ENCODE data around the gene XYLT1. TPM values are rescaled to one million over a fixed set of nuclear protein-coding genes. Genes with fewer than 3 reads are reported as not detected.

XYLT1 gene
- total RNA-seq, 2 donors from 2014 or later, result 15.0 to 18.3 TPM

- Histone ChIP-seq H3K9ac (ENCODE audit: low read depth in 2 of 2, low read length in 2 of 2) (no peak overlapping the region), H3K27ac (no peak overlapping the region), H3K9me3 (no peaks in the 10 kb centered on the region), H3K27me3 (no peaks in the 10 kb centered on the region), H3K4me3 (no peak overlapping the region), H3K36me3 (no peaks in the 10 kb centered on the region), H3K4me1 (no peaks in the 10 kb centered on the region)
- TF ChIP-seq CTCF (IDR thresholded peaks at IDR 0.05), result no peak
- intact Hi-C loops (cut with DNase I), result no loop called here
- DNase-seq, result no peak
These were observed 340.8 kb downstream of the XYLT1 start for GRCh38 chr16:17129971-17130370.

GRCh38 chr16:17128791-17129190 is 342.0 kb downstream of the XYLT1 start:
- intact Hi-C loops (cut with DNase I), result no loop called here
- Histone ChIP-seq H3K9me3 (no peaks in the 10 kb centered on the region), H3K4me3 (no peak overlapping the region), H3K9ac (ENCODE audit: low read depth in 2 of 2, low read length in 2 of 2) (no peak overlapping the region), H3K27me3 (no peaks in the 10 kb centered on the region), H3K27ac (no peak overlapping the region), H3K4me1 (no peaks in the 10 kb centered on the region), H3K36me3 (no peaks in the 10 kb centered on the region)
- no peak for DNase-seq
- TF ChIP-seq CTCF (IDR thresholded peaks at IDR 0.05), result no peak

GRCh38 chr16:17126156-17126555 is 344.6 kb downstream of the XYLT1 start:
- H3K9ac ChIP-seq (ENCODE audit: low read depth in 2 of 2, low read length in 2 of 2), result no peak overlapping the region
- TF ChIP-seq CTCF (IDR thresholded peaks at IDR 0.05), result no peak
- H3K4me3 ChIP-seq, result no peak overlapping the region
- no peaks in the 10 kb centered on the region for H3K27me3 ChIP-seq
- no peak for DNase-seq
- H3K4me1 ChIP-seq, result no peaks in the 10 kb centered on the region
- intact Hi-C loops (cut with DNase I), result no loop called here
- no peaks in the 10 kb centered on the region for H3K9me3 ChIP-seq
- H3K27ac ChIP-seq, result no peak overlapping the region
- H3K36me3 ChIP-seq, result no peaks in the 10 kb centered on the region

- intact Hi-C loops (cut with DNase I), result no loop called here
- no peaks in the 10 kb centered on the region for H3K27me3 ChIP-seq
- no peaks in the 10 kb centered on the region for H3K9me3 ChIP-seq
- H3K27ac ChIP-seq, result no peak overlapping the region
- H3K4me1 ChIP-seq, result no peaks in the 10 kb centered on the region
- no peak overlapping the region for H3K9ac ChIP-seq (ENCODE audit: low read depth in 2 of 2, low read length in 2 of 2)
- H3K4me3 ChIP-seq, result no peak overlapping the region
- DNase-seq, result no peak
- no peak for TF ChIP-seq CTCF (IDR thresholded peaks at IDR 0.05)
- H3K36me3 ChIP-seq, result no peaks in the 10 kb centered on the region
These were observed 345.1 kb downstream of the XYLT1 start for GRCh38 chr16:17125671-17126070.

GRCh38 chr16:17117906-17118577 is 352.7 kb downstream of the XYLT1 start:
- Histone ChIP-seq H3K9ac (ENCODE audit: low read depth in 2 of 2, low read length in 2 of 2) (no peak overlapping the region), H3K9me3 (no peaks in the 10 kb centered on the region), H3K36me3 (no peaks in the 10 kb centered on the region), H3K4me1 (no peaks in the 10 kb centered on the region), H3K27ac (no peak overlapping the region), H3K27me3 (no peaks in the 10 kb centered on the region), H3K4me3 (no peak overlapping the region)
- no peak for TF ChIP-seq CTCF (IDR thresholded peaks at IDR 0.05)
- intact Hi-C loops (cut with DNase I), result no loop called here
- DNase-seq, result no peak
